ENCODE data around the gene RPL7A. TPM values are rescaled to one million over a fixed set of nuclear protein-coding genes. Genes with fewer than 3 reads are reported as not detected.

RPL7A gene
- total RNA-seq, 1 experiment from 2014 or later = 1,156 TPM

- Histone ChIP-seq H3K4me3 (ENCODE audit: low read length) (no peak overlapping the region), H3K27me3 (ENCODE audit: low read length) (no peaks in the 10 kb centered on the region), H3K9me3 (ENCODE audit: low read length) (no peaks in the 10 kb centered on the region), H3K9me2 (replicated peaks; ENCODE audit: low read length) (no peaks in the 10 kb centered on the region), H3F3A (ENCODE audit: low read length, unreplicated experiment) (no peaks in the 10 kb centered on the region), H3K79me2 (ENCODE audit: low read length) (no peaks in the 10 kb centered on the region), H3K4me1 (ENCODE audit: insufficient read depth, low read length) (no peaks in the 10 kb centered on the region), H3K36me3 (ENCODE audit: low read depth, low read length) (no peaks in the 10 kb centered on the region), H3K9ac (ENCODE audit: low read length) (no peak overlapping the region), H3K27ac (ENCODE audit: low read length) (no peak overlapping the region), H3K4me2 (ENCODE audit: low read length) (no peak overlapping the region), H2AFZ (ENCODE audit: low read length) (no peak overlapping the region), H4K20me1 (ENCODE audit: low read length) (no peaks in the 10 kb centered on the region)
- no TSS peak for BruUV-seq (replicated peaks)
- POLR2A ChIA-PET (ENCODE audit: unreplicated experiment) = no interaction called here
- DNase-seq = no peak
- CTCF ChIA-PET = no interaction called here
- intact Hi-C loops (cut with micrococcal nuclease) = no loop called here
- TF ChIP-seq EZH2 (IDR thresholded peaks at IDR 0.05; ENCODE audit: low read length, unreplicated experiment) = no peak
- no peak for TF ChIP-seq EZH2phosphoT487 (IDR thresholded peaks at IDR 0.05; ENCODE audit: borderline replicate concordance, low read length)
- no peak for TF ChIP-seq CTCF (conservative IDR thresholded peaks at IDR 0.05; ENCODE audit: low read depth, low read length)
- ATAC-seq = no peak
Observed at GRCh38 chr9:133397370-133397769, 49.4 kb downstream of the RPL7A start.

- Histone ChIP-seq H3K79me2 (ENCODE audit: low read length) (no peaks in the 10 kb centered on the region), H3K27me3 (ENCODE audit: low read length) (no peaks in the 10 kb centered on the region), H3K9me3 (ENCODE audit: low read length) (no peaks in the 10 kb centered on the region), H3K36me3 (ENCODE audit: low read depth, low read length) (no peaks in the 10 kb centered on the region), H4K20me1 (ENCODE audit: low read length) (no peaks in the 10 kb centered on the region), H3K4me3 (ENCODE audit: low read length) (no peak overlapping the region), H3K9ac (ENCODE audit: low read length) (no peak overlapping the region), H3K27ac (ENCODE audit: low read length) (no peak overlapping the region), H3F3A (ENCODE audit: low read length, unreplicated experiment) (no peaks in the 10 kb centered on the region), H3K4me2 (ENCODE audit: low read length) (no peak overlapping the region), H2AFZ (ENCODE audit: low read length) (no peak overlapping the region), H3K4me1 (ENCODE audit: insufficient read depth, low read length) (no peaks in the 10 kb centered on the region), H3K9me2 (replicated peaks; ENCODE audit: low read length) (no peaks in the 10 kb centered on the region)
- ATAC-seq (no peak), DNase-seq (no peak)
- intact Hi-C loops (cut with micrococcal nuclease) = no loop called here
- no peak for TF ChIP-seq EZH2phosphoT487 (IDR thresholded peaks at IDR 0.05; ENCODE audit: borderline replicate concordance, low read length)
- TF ChIP-seq CTCF (conservative IDR thresholded peaks at IDR 0.05; ENCODE audit: low read depth, low read length) = no peak
- TF ChIP-seq EZH2 (IDR thresholded peaks at IDR 0.05; ENCODE audit: low read length, unreplicated experiment) = no peak
- ChIA-PET POLR2A (ENCODE audit: unreplicated experiment) (no interaction called here), CTCF (no interaction called here)
- no TSS peak for BruUV-seq (replicated peaks)
Observed at GRCh38 chr9:133397895-133398294, 49.9 kb downstream of the RPL7A start.

- DNase-seq (no peak), ATAC-seq (no peak)
- ChIA-PET POLR2A (ENCODE audit: unreplicated experiment) (no interaction called here), CTCF (no interaction called here)
- Histone ChIP-seq H3K27ac (ENCODE audit: low read length) (no peak overlapping the region), H3K27me3 (ENCODE audit: low read length) (no peaks in the 10 kb centered on the region), H3K4me3 (ENCODE audit: low read length) (no peak overlapping the region), H3K4me1 (ENCODE audit: insufficient read depth, low read length) (no peaks in the 10 kb centered on the region), H3K9me2 (replicated peaks; ENCODE audit: low read length) (no peaks in the 10 kb centered on the region), H3K9me3 (ENCODE audit: low read length) (no peaks in the 10 kb centered on the region), H3K79me2 (ENCODE audit: low read length) (no peaks in the 10 kb centered on the region), H3K9ac (ENCODE audit: low read length) (no peak overlapping the region), H3K36me3 (ENCODE audit: low read depth, low read length) (peaks cover 5% of the 10 kb centered on the region; the same call in 1 of the 2 replicates), H3F3A (ENCODE audit: low read length, unreplicated experiment) (no peaks in the 10 kb centered on the region), H4K20me1 (ENCODE audit: low read length) (no peaks in the 10 kb centered on the region), H2AFZ (ENCODE audit: low read length) (no peak overlapping the region), H3K4me2 (ENCODE audit: low read length) (no peak overlapping the region)
- no TSS peak for BruUV-seq (replicated peaks)
- intact Hi-C loops (cut with micrococcal nuclease) = no loop called here
- TF ChIP-seq EZH2 (IDR thresholded peaks at IDR 0.05; ENCODE audit: low read length, unreplicated experiment) (no peak), CTCF (conservative IDR thresholded peaks at IDR 0.05; ENCODE audit: low read depth, low read length) (no peak), EZH2phosphoT487 (IDR thresholded peaks at IDR 0.05; ENCODE audit: borderline replicate concordance, low read length) (no peak)
Observed at GRCh38 chr9:133400292-133400691, 52.3 kb downstream of the RPL7A start.

Other genes starting within 250 kb of the RPL7A start
- gene RALGDS, start 227.0 kb upstream of the RPL7A start, total RNA-seq (2014; rRNA removed) = 30.5 and 32.2 TPM in 2 replicates
- not detected in 2 replicates for gene GBGT1, start 184.3 kb upstream of the RPL7A start, total RNA-seq (2014; rRNA removed)
- gene OBP2B, start 139.0 kb upstream of the RPL7A start, total RNA-seq (2014; rRNA removed) = not detected in 2 replicates
- not detected in 2 replicates for gene ABO, start 73.0 kb upstream of the RPL7A start, total RNA-seq (2014; rRNA removed)
- gene SURF6, start 12.0 kb upstream of the RPL7A start, total RNA-seq (2014; rRNA removed) = 28.0 TPM in 2 replicates
- 20.5 and 24.5 TPM in 2 replicates for gene MED22, start 87 bp upstream of the RPL7A start, total RNA-seq (2014; rRNA removed)
- 15.7 and 28.1 TPM in 2 replicates for gene SURF1, start 8.3 kb downstream of the RPL7A start, total RNA-seq (2014; rRNA removed)
- gene SURF2, start 8.3 kb downstream of the RPL7A start, total RNA-seq (2014; rRNA removed) = 103 and 134 TPM in 2 replicates
- gene SURF4, start 27.8 kb downstream of the RPL7A start, total RNA-seq (2014; rRNA removed) = 161 and 173 TPM in 2 replicates
- gene STKLD1, start 28.1 kb downstream of the RPL7A start, total RNA-seq (2014; rRNA removed) = 0.52 and 4.1 TPM in 2 replicates
- gene REXO4, start 69.8 kb downstream of the RPL7A start, total RNA-seq (2014; rRNA removed) = 34.1 and 37.8 TPM in 2 replicates
- 0.86 and 0.95 TPM in 2 replicates for gene ADAMTS13, start 74.1 kb downstream of the RPL7A start, total RNA-seq (2014; rRNA removed)
- 7.5 and 10.0 TPM in 2 replicates for gene CACFD1, start 111.8 kb downstream of the RPL7A start, total RNA-seq (2014; rRNA removed)
- gene SLC2A6, start 130.9 kb downstream of the RPL7A start, total RNA-seq (2014; rRNA removed) = 20.5 and 21.7 TPM in 2 replicates
- gene MYMK, start 176.7 kb downstream of the RPL7A start, total RNA-seq (2014; rRNA removed) = not detected in 2 replicates
- not detected in 2 replicates for gene ADAMTSL2, start 186.5 kb downstream of the RPL7A start, total RNA-seq (2014; rRNA removed)